SK-N-SH treated with all-trans-retinoic acid at 6 μM for 48 hours (cell line): ENCODE results near the gene TANGO2.

ENCODE experiments used
- ATAC-seq: fragments of 200-7000 bp; cut with Tn5 transposase; 3 replicates; pipeline ENCODE4 v1.9.1; 2020; ENCODE audit warnings: mild to moderate bottlenecking, moderate library complexity
- BACH2 ChIP-seq: fragments of 250-450 bp; sonication (Bioruptor Pico); IDR thresholded peaks from 2 replicates; pipeline ENCODE4 v1.9.0; 2021; ENCODE audit warnings: mild to moderate bottlenecking, borderline replicate concordance
- CSDC2 ChIP-seq: fragments of 250-450 bp; sonication (Bioruptor Pico); IDR thresholded peaks from 2 replicates; pipeline ENCODE4 v1.5.0; 2020; ENCODE audit warnings: mild to moderate bottlenecking, moderate library complexity
- GLIS3 ChIP-seq: fragments of 250-450 bp; sonication (Bioruptor Pico); IDR thresholded peaks from 2 replicates; pipeline ENCODE4 v1.5.0; 2020; ENCODE audit warnings: mild to moderate bottlenecking, moderate library complexity
- RARB ChIP-seq: fragments of 250-450 bp; sonication (Bioruptor Pico); IDR thresholded peaks from 2 replicates; pipeline ENCODE4 v1.8.0; 2021; ENCODE audit warnings: mild to moderate bottlenecking, moderate library complexity
- ZC3H10 ChIP-seq: fragments of 250-450 bp; sonication (Bioruptor Pico); IDR thresholded peaks from 2 replicates; pipeline ENCODE4 v1.5.1; 2021; ENCODE audit warnings: mild to moderate bottlenecking, moderate library complexity
- ZFP3 ChIP-seq: fragments of 250-450 bp; sonication (Bioruptor Pico); IDR thresholded peaks from 2 replicates; pipeline ENCODE4 v1.5.0; 2020; ENCODE audit warnings: mild to moderate bottlenecking, moderate library complexity
- ZFP30 ChIP-seq: fragments of 450-650 bp; formaldehyde crosslinking; IDR thresholded peaks from 2 replicates; pipeline ENCODE4 v1.5.0; 2022; ENCODE audit warnings: mild to moderate bottlenecking, moderate library complexity
- ZNF565 ChIP-seq: fragments of 450-650 bp; formaldehyde crosslinking; conservative IDR thresholded peaks from 2 replicates; pipeline ENCODE4 v1.5.0; 2020; ENCODE audit warnings: low read depth, mild to moderate bottlenecking, moderate library complexity
- ZNF70 ChIP-seq: fragments of 450-650 bp; formaldehyde crosslinking; IDR thresholded peaks from 2 replicates; pipeline ENCODE4 v1.5.0; 2020; ENCODE audit warnings: mild to moderate bottlenecking, moderate library complexity
- ZNF8 ChIP-seq: fragments of 450-650 bp; formaldehyde crosslinking; IDR thresholded peaks from 2 replicates; pipeline ENCODE4 v1.5.0; 2020; ENCODE audit warnings: mild to moderate bottlenecking, moderate library complexity
- TF ChIP-seq, protein P1 (sequence below): fragments of 250-450 bp; sonication (Bioruptor Pico); IDR thresholded peaks from 2 replicates; pipeline ENCODE4 v1.5.1; 2021; ENCODE audit warnings: mild to moderate bottlenecking, moderate library complexity
- TF ChIP-seq, protein P2 (sequence below): fragments of 250-450 bp; sonication (Bioruptor Pico); IDR thresholded peaks from 2 replicates; pipeline ENCODE4 v1.5.0; 2020; ENCODE audit warnings: mild to moderate bottlenecking, moderate library complexity
- TF ChIP-seq, protein P3 (sequence below): fragments of 250-450 bp; sonication (Bioruptor Pico); IDR thresholded peaks from 2 replicates; pipeline ENCODE4 v1.5.1; 2020; ENCODE audit warnings: low read depth, mild to moderate bottlenecking, moderate library complexity

The TANGO2 gene

DNA sequence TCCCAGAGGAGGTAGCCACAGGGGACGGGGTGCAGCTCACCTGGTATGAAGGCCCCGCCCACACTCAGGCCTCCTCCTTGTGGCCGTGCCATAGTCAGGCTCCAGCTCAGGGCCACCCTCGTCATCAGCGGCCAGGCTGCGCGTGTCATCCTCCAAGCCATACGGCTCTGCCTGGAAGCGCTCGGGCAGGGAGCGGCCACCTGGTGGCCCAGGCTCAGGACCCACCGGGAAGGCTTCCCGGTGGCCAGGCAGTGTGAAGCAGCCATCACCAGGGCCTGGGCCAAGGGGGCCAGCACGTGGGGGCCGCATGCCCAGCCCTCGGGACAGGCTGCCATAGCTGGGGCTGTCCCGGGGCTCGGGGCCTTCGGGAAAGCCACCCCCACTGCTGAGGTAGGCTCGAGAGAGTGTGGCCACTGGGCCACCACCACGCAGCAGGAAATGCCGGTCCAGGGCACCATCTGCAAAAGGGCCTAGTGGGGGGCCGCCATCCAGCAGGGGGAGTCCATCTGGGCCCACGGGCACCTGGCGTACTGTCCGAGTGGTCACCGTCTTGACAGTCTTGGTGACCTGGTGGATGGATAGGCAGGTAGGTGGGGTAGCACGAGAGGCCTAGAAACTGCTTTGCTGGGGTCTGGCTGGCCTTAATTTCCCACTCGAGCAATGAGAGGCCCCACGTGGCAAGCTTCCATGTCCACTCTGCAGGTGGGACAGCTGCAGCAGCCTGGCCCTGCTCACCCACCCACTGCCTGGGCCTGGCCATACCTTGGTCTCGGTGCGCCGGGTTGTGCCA lies 39.5 kb upstream of the TANGO2 start:
- TF ChIP-seq, protein P1, sequence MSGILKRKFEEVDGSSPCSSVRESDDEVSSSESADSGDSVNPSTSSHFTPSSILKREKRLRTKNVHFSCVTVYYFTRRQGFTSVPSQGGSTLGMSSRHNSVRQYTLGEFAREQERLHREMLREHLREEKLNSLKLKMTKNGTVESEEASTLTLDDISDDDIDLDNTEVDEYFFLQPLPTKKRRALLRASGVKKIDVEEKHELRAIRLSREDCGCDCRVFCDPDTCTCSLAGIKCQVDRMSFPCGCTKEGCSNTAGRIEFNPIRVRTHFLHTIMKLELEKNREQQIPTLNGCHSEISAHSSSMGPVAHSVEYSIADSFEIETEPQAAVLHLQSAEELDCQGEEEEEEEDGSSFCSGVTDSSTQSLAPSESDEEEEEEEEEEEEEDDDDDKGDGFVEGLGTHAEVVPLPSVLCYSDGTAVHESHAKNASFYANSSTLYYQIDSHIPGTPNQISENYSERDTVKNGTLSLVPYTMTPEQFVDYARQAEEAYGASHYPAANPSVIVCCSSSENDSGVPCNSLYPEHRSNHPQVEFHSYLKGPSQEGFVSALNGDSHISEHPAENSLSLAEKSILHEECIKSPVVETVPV: no peak
- TF ChIP-seq, protein P2, sequence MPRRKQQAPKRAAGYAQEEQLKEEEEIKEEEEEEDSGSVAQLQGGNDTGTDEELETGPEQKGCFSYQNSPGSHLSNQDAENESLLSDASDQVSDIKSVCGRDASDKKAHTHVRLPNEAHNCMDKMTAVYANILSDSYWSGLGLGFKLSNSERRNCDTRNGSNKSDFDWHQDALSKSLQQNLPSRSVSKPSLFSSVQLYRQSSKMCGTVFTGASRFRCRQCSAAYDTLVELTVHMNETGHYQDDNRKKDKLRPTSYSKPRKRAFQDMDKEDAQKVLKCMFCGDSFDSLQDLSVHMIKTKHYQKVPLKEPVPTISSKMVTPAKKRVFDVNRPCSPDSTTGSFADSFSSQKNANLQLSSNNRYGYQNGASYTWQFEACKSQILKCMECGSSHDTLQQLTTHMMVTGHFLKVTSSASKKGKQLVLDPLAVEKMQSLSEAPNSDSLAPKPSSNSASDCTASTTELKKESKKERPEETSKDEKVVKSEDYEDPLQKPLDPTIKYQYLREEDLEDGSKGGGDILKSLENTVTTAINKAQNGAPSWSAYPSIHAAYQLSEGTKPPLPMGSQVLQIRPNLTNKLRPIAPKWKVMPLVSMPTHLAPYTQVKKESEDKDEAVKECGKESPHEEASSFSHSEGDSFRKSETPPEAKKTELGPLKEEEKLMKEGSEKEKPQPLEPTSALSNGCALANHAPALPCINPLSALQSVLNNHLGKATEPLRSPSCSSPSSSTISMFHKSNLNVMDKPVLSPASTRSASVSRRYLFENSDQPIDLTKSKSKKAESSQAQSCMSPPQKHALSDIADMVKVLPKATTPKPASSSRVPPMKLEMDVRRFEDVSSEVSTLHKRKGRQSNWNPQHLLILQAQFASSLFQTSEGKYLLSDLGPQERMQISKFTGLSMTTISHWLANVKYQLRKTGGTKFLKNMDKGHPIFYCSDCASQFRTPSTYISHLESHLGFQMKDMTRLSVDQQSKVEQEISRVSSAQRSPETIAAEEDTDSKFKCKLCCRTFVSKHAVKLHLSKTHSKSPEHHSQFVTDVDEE (CRISPR knock-in tag): no peak
- TF ChIP-seq ZFP30 (no peak), GLIS3 (no peak), ZNF565 (CRISPR knock-in tag) (no peak), ZC3H10 (no peak), ZNF70 (CRISPR knock-in tag) (no peak), BACH2 (CRISPR knock-in tag) (no peak), CSDC2 (CRISPR knock-in tag) (no peak)
- TF ChIP-seq, protein P3, sequence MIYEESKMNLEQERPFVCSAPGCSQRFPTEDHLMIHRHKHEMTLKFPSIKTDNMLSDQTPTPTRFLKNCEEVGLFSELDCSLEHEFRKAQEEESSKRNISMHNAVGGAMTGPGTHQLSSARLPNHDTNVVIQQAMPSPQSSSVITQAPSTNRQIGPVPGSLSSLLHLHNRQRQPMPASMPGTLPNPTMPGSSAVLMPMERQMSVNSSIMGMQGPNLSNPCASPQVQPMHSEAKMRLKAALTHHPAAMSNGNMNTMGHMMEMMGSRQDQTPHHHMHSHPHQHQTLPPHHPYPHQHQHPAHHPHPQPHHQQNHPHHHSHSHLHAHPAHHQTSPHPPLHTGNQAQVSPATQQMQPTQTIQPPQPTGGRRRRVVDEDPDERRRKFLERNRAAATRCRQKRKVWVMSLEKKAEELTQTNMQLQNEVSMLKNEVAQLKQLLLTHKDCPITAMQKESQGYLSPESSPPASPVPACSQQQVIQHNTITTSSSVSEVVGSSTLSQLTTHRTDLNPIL (CRISPR knock-in tag): no peak
- ATAC-seq: no peak

DNA sequence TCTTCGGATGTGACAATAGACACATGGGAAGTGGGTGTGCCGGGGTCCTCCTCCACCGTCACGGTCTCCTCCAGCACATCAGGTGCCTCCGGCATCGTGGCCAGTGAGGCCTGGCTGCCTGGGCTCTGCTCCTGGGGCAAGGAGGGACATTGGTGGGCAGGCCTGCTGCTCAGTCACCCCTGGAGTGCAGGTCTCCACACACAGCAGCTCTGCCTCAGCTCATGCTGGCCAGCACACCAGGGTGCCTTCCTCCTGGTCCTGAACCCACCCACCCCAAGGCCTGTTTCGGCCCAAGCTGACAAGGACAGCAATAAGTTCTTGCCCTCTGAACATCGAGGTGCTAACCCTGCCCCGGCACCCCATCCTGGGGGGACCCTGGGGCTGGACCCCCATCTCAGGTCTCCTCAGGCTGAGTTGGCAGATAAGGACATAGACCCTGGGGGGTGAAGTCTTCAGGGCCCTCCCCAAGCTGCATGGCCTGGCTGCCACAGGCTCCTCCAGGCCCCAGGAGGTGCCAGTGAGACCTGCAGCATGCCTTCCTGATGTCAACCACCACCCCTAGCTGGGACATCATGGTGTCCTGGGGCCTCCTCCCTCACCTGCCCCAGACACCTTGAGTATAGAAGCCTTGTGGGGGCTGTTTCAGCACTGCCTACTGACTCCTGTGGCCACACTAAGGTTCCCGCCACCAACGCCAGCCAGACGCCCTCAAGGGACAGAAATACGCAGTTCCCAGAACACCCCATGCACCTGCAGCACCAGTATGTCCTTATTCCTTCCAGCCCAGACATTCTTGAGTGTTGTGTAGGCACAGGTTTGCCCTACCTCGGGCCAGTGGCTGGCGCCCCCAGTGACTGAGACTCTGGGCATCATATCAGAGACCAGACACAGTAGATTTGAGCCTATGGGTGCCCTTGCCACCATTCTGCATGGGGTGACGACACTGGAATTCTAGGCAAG lies 38.7 kb upstream of the TANGO2 start:
- ATAC-seq: no peak
- TF ChIP-seq ZNF8 (CRISPR knock-in tag) (no peak), ZFP30 (no peak), RARB (no peak), ZFP3 (CRISPR knock-in tag) (no peak), GLIS3 (no peak)
- TF ChIP-seq, protein P3 (CRISPR knock-in tag): no peak

DNA sequence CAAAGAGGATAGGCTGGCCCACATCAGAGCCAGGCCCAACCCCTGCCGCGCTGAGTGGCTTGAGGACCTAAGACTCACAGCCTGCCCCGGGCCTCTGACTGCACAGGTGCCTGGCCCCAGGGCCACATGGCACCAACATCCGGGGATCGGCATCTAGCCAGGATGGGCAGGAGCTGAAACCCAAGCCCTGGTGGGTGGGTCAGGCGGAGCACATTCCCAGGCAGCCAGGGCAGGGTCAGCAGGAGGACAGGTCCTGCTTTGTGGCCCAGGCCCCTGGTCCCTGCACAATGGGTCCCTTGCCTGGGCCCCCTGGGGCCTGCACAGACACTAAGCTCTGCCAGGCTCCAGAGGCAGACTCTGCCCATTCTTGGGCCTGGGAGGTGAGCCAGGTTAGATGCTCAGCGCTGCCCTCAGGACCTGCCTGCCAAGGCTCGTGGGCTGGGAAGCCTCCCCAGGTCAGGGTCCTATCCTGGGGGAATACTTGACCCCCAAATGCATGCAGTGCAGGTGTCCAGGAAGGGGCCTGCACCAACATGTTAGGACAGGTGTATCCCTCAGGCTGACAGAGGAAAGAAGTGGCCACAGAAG lies 37.8 kb upstream of the TANGO2 start:
- ATAC-seq: no peak
- TF ChIP-seq, protein P1: no peak
- TF ChIP-seq ZNF70 (CRISPR knock-in tag) (no peak), RARB (no peak), ZNF8 (CRISPR knock-in tag) (no peak)
- TF ChIP-seq, protein P2 (CRISPR knock-in tag): no peak
